B cell (primary cell): ENCODE measurements around the gene STAG2. TPM values are rescaled to one million over a fixed set of nuclear protein-coding genes. Genes with fewer than 3 reads are reported as not detected.
"Not testable (repeated sequence)": the region's sequence is repeated elsewhere in the genome, so short reads cannot be mapped to it uniquely, and the experiment has no call there.

Experiments used
- ATAC-seq: fragments of 200-7000 bp; cut with Tn5 transposase; one replicate; pipeline ENCODE4 v1.10.0; 2021; ENCODE audit warnings: low read depth, mild to moderate bottlenecking, moderate number of reproducible peaks, moderate library complexity
- CTCF ChIA-PET: fragments of 350-600 bp; sonication (Branson Sonifier 250); formaldehyde crosslinking; loops from one replicate; lab custom pipeline; 2021; ENCODE audit warnings: antibody characterized with exemption, inconsistent platforms; lab: Charles Lee
- POLR2A ChIA-PET: fragments of 350-600 bp; sonication (Branson Sonifier 250); formaldehyde crosslinking; loops from one replicate; lab custom pipeline; 2021; ENCODE audit warnings: antibody characterized with exemption; lab: Charles Lee
- DNase-seq: peaks from one replicate; pipeline ENCODE4 v3.0.0; 2013
- H2AFZ ChIP-seq: 2 replicates; pipeline ENCODE4 v1.6.1; 2012; ENCODE audit warnings: mild to moderate bottlenecking, low read depth, low read length; ENCODE audit not compliant: insufficient read depth, poor library complexity, severe bottlenecking
- H3K27ac ChIP-seq, 2 donors: 1 replicate in 1 of 2; 2 replicates in 1 of 2; pipeline ENCODE4 v1.5.1; 2012 to 2013; ENCODE audit warnings: low read length in 2 of 2, mild to moderate bottlenecking in 2 of 2, moderate library complexity in 1 of 2
- H3K27me3 ChIP-seq, 4 experiments: fragments of 200-600 bp in 1 of 4; sonication (generic) in 1 of 4; replicated peaks in 1 of 4; 1 replicate in 2 of 4; 2 replicates in 2 of 4; pipeline versions ENCODE4 v1.6.1 to v1.7.0; 2013 to 2016; ENCODE audit warnings: low read length in 3 of 4, mild to moderate bottlenecking in 2 of 4, mixed read lengths in 1 of 4, moderate library complexity in 1 of 4; ENCODE audit not compliant: insufficient read depth in 4 of 4, control insufficient read depth in 3 of 4; ENCODE audit errors: control extremely low read depth in 1 of 4
- H3K36me3 ChIP-seq, 2 experiments: replicated peaks in 1 of 2; 1 replicate in 1 of 2; 2 replicates in 1 of 2; pipeline versions ENCODE4 v1.6.1 to v1.7.1; 2013; ENCODE audit warnings: low read length in 1 of 2; ENCODE audit not compliant: insufficient read depth in 2 of 2, control insufficient read depth in 1 of 2; ENCODE audit errors: control extremely low read depth in 1 of 2, extremely low read depth in 1 of 2
- H3K4me1 ChIP-seq, 2 donors: fragments of 200-600 bp in 1 of 2; sonication (generic) in 1 of 2; 1 replicate in 1 of 2; 2 replicates in 1 of 2; pipeline versions ENCODE4 v1.5.1 to v1.6.1; 2013 to 2017; ENCODE audit warnings: low read length in 2 of 2; ENCODE audit not compliant: control insufficient read depth in 2 of 2, insufficient read depth in 2 of 2
- H3K4me2 ChIP-seq: replicated peaks from 2 replicates; pipeline ENCODE3; 2012; ENCODE audit warnings: mild to moderate bottlenecking, low read depth, low read length; ENCODE audit not compliant: poor library complexity, severe bottlenecking
- H3K4me3 ChIP-seq, 5 experiments: fragments of 200-600 bp in 1 of 5; sonication (generic) in 1 of 5; 1 replicate in 3 of 5; 2 replicates in 2 of 5; pipeline versions ENCODE4 v1.5.1 to v1.7.0; 2011 to 2016; ENCODE audit warnings: low read length in 4 of 5, mild to moderate bottlenecking in 4 of 5, low read depth in 2 of 5, control low read depth in 1 of 5, moderate library complexity in 1 of 5; ENCODE audit not compliant: insufficient read depth in 1 of 5; ENCODE audit errors: control extremely low read depth in 1 of 5, extremely low read depth in 1 of 5
- H3K79me2 ChIP-seq: fragments of 200-600 bp; sonication (generic); one replicate; pipeline ENCODE4 v1.6.0; 2016; ENCODE audit warnings: low read length; ENCODE audit not compliant: control insufficient read depth, insufficient read depth
- H3K9ac ChIP-seq: fragments of 200-600 bp; sonication (generic); 2 replicates; pipeline ENCODE4 v1.6.1; 2017; ENCODE audit warnings: mild to moderate bottlenecking, low read length, moderate library complexity
- H3K9me3 ChIP-seq, 3 donors: one replicate each; pipeline versions ENCODE4 v1.6.1 to v1.7.1; 2013; ENCODE audit warnings: low read length in 2 of 3; ENCODE audit not compliant: control insufficient read depth in 2 of 3, insufficient read depth in 1 of 3; ENCODE audit errors: control extremely low read depth in 1 of 3
- H4K20me1 ChIP-seq: 2 replicates; pipeline ENCODE4 v1.6.0; 2012; ENCODE audit warnings: mild to moderate bottlenecking, low read length; ENCODE audit not compliant: insufficient read depth, control insufficient read depth, poor library complexity, severe bottlenecking
- H3K27ac Mint-ChIP-seq: one replicate; pipeline ENCODE4 v1.8.0; 2021; ENCODE audit warnings: mixed read lengths
- H3K27me3 Mint-ChIP-seq: one replicate; pipeline ENCODE4 v1.8.0; 2021; ENCODE audit warnings: mixed read lengths
- H3K4me1 Mint-ChIP-seq: one replicate; pipeline ENCODE4 v1.8.0; 2021; ENCODE audit warnings: mixed read lengths
- H3K4me3 Mint-ChIP-seq: one replicate; pipeline ENCODE4 v1.8.0; 2021; ENCODE audit warnings: mixed read lengths
- H3K9me3 Mint-ChIP-seq: one replicate; pipeline ENCODE4 v1.8.0; 2022; ENCODE audit warnings: mixed read lengths; ENCODE audit not compliant: insufficient read depth
- CTCF ChIP-seq: fragments of 200-600 bp; IDR thresholded peaks from one replicate; pipeline ENCODE4 v1.8.0; 2022; ENCODE audit warnings: antibody characterized with exemption, mild to moderate bottlenecking
- EZH2 ChIP-seq: IDR thresholded peaks from 2 replicates; pipeline ENCODE4 v1.6.1; 2012; ENCODE audit warnings: borderline replicate concordance, low read depth, mild to moderate bottlenecking, moderate library complexity, low read length; ENCODE audit not compliant: insufficient read depth, poor library complexity, severe bottlenecking
- WGBS: methylation state at CpG from one replicate; pipeline ENCODE4 v1.1.5; 2013; ENCODE audit warnings: missing lambda C conversion rate; ENCODE audit not compliant: insufficient coverage; 5-methylcytosine and 5-hydroxymethylcytosine counted together
- intact Hi-C: fragments of 100-400 bp; cut with micrococcal nuclease; formaldehyde crosslinking; loops from one replicate; pipeline ENCODE4 v1.10.0; 2022
- polyA plus RNA-seq: library from polyadenylated mRNA; depleted of rRNA; stranded (reverse); fragments of >200 nt; gene quantifications from 2 replicates; pipeline ENCODE4 v1.2.3, GENCODE V29; 2012
- total RNA-seq, 2 donors: library from RNA; stranded (reverse); fragments of 120-200 nt in 1 of 2; gene quantifications; 1 replicate in 1 of 2; 2 replicates in 1 of 2; pipeline versions ENCODE4 v1.2.3 to v1.2.4, GENCODE V29; 2013 to 2022

Gene STAG2
- total and polyA plus RNA-seq, 2 donors (not counting 1 experiment from before 2014, with no cell fraction given): 15.3 to 117 TPM

GRCh38 chrX:124125471-124125870, 164.0 kb downstream of the STAG2 start:
- no peaks in the 10 kb centered on the region for H3K9me3 Mint-ChIP-seq
- whole genome bisulfite sequencing: no CpG with 5 or more reads among the region's 3 CpGs
- no peaks in the 10 kb centered on the region for H3K4me1 ChIP-seq
- no peaks in the 10 kb centered on the region for H3K36me3 ChIP-seq
- H4K20me1 ChIP-seq: no peaks in the 10 kb centered on the region
- no peak overlapping the region for H3K4me2 ChIP-seq
- ChIA-PET POLR2A (no interaction called here), CTCF (no interaction called here)
- intact Hi-C loops: no loop called here
- H3K27me3 ChIP-seq: no peaks in the 10 kb centered on the region
- H3K9ac ChIP-seq: no peak overlapping the region
- no peak for ATAC-seq
- no peak overlapping the region for H2AFZ ChIP-seq
- no peak overlapping the region for H3K27ac Mint-ChIP-seq
- H3K79me2 ChIP-seq: no peaks in the 10 kb centered on the region
- no peak overlapping the region for H3K27ac ChIP-seq
- H3K4me3 Mint-ChIP-seq: no peak overlapping the region
- H3K4me1 Mint-ChIP-seq: no peaks in the 10 kb centered on the region
- TF ChIP-seq EZH2 (no peak), CTCF (no peak)
- no peaks in the 10 kb centered on the region for H3K27me3 Mint-ChIP-seq
- H3K9me3 ChIP-seq: no peaks in the 10 kb centered on the region
- H3K4me3 ChIP-seq: no peak overlapping the region
- DNase-seq: no peak

GRCh38 chrX:124127496-124127895, 166.0 kb downstream of the STAG2 start:
- POLR2A ChIA-PET: no interaction called here
- H3K79me2 ChIP-seq: no peaks in the 10 kb centered on the region
- CTCF ChIA-PET: no interaction called here
- no peak for TF ChIP-seq CTCF
- TF ChIP-seq EZH2: no peak
- 78% methylated on average over 2 of the region's 7 CpGs for WGBS
- no peak overlapping the region for H3K27ac Mint-ChIP-seq
- DNase-seq: no peak
- H3K27ac ChIP-seq: no peak overlapping the region
- no peaks in the 10 kb centered on the region for H3K4me1 ChIP-seq
- H3K4me3 ChIP-seq: no peak overlapping the region
- H4K20me1 ChIP-seq: no peaks in the 10 kb centered on the region
- intact Hi-C loops: no loop called here
- no peak overlapping the region for H3K4me3 Mint-ChIP-seq
- no peak overlapping the region for H3K4me2 ChIP-seq
- H3K27me3 ChIP-seq: no peaks in the 10 kb centered on the region
- H3K4me1 Mint-ChIP-seq: no peaks in the 10 kb centered on the region
- no peak overlapping the region for H2AFZ ChIP-seq
- H3K9me3 Mint-ChIP-seq: no peaks in the 10 kb centered on the region
- no peaks in the 10 kb centered on the region for H3K36me3 ChIP-seq
- no peak overlapping the region for H3K9ac ChIP-seq
- H3K27me3 Mint-ChIP-seq: no peaks in the 10 kb centered on the region
- H3K9me3 ChIP-seq: no peaks in the 10 kb centered on the region
- no peak for ATAC-seq

- H3K4me3 ChIP-seq, H3K4me2 ChIP-seq, H3K9ac ChIP-seq, H3K4me1 ChIP-seq, intact Hi-C loops, H4K20me1 ChIP-seq, H3K9me3 Mint-ChIP-seq, H3K4me1 Mint-ChIP-seq, ATAC-seq, H3K27me3 Mint-ChIP-seq, H3K79me2 ChIP-seq, DNase-seq, H3K27me3 ChIP-seq, H3K4me3 Mint-ChIP-seq, CTCF ChIA-PET, POLR2A ChIA-PET, H3K9me3 ChIP-seq, H3K27ac ChIP-seq, H3K36me3 ChIP-seq, H3K27ac Mint-ChIP-seq, H2AFZ ChIP-seq: not testable (repeated sequence)
- no CpG with 5 or more reads among the region's 5 CpGs for WGBS
These were observed 170.9 kb downstream of the STAG2 start for GRCh38 chrX:124132437-124132836.
